ENCODE data around the gene NPW.

The NPW gene

DNA sequence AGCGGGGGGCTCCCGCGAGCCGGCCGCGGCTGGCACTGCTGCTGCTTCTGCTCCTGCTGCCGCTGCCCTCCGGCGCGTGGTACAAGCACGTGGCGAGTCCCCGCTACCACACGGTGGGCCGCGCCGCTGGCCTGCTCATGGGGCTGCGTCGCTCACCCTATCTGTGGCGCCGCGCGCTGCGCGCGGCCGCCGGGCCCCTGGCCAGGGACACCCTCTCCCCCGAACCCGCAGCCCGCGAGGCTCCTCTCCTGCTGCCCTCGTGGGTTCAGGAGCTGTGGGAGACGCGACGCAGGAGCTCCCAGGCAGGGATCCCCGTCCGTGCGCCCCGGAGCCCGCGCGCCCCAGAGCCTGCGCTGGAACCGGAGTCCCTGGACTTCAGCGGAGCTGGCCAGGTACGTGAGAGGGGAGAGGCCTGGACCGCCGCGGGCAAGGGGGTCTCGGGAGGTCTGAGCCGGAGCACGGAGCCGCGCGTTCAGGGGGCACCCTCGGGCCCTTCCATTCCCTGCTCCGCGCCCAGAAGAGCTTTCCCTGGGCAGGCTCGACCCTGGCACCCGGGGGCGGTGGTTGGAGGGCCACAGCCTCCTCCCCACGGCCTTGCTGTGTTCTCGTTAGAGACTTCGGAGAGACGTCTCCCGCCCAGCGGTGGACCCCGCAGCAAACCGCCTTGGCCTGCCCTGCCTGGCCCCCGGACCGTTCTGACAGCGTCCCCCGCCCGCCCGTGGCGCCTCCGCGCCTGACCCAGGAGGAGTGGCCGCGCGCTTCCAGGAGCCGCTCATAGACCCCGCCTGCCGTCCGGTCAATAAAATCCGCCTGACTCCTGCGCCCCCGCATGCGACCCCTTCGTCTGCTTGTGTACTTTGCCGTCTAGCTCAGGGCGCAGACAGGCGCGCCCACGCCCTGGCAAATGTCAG lies 591 bp downstream of the NPW start:
- no peak for TF ChIP-seq ZFX (IDR thresholded peaks at IDR 0.05)
- TF ChIP-seq, protein P1, sequence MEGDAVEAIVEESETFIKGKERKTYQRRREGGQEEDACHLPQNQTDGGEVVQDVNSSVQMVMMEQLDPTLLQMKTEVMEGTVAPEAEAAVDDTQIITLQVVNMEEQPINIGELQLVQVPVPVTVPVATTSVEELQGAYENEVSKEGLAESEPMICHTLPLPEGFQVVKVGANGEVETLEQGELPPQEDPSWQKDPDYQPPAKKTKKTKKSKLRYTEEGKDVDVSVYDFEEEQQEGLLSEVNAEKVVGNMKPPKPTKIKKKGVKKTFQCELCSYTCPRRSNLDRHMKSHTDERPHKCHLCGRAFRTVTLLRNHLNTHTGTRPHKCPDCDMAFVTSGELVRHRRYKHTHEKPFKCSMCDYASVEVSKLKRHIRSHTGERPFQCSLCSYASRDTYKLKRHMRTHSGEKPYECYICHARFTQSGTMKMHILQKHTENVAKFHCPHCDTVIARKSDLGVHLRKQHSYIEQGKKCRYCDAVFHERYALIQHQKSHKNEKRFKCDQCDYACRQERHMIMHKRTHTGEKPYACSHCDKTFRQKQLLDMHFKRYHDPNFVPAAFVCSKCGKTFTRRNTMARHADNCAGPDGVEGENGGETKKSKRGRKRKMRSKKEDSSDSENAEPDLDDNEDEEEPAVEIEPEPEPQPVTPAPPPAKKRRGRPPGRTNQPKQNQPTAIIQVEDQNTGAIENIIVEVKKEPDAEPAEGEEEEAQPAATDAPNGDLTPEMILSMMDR (conservative IDR thresholded peaks at IDR 0.05): no peak
- no peak overlapping the region for H3K27ac ChIP-seq

- peak overlapping the region; percentile 74 for H3K27ac ChIP-seq
- TF ChIP-seq ZFX (IDR thresholded peaks at IDR 0.05): no peak
- TF ChIP-seq, protein P1 (conservative IDR thresholded peaks at IDR 0.05): no peak
Observed at GRCh38 chr16:2022723-2023091, 3.1 kb downstream of the NPW start.

GRCh38 chr16:2023092-2024031 lies 3.8 kb downstream of the NPW start:
- TF ChIP-seq, protein P1 (conservative IDR thresholded peaks at IDR 0.05): peak; percentile 94
- no peak for TF ChIP-seq ZFX (IDR thresholded peaks at IDR 0.05)
- H3K27ac ChIP-seq: peak overlapping the region; percentile 74

GRCh38 chr16:2024032-2024420 lies 4.4 kb downstream of the NPW start:
- TF ChIP-seq, protein P1 (conservative IDR thresholded peaks at IDR 0.05): no peak
- no peak for TF ChIP-seq ZFX (IDR thresholded peaks at IDR 0.05)

GRCh38 chr16:2025251-2025650 lies 5.7 kb downstream of the NPW start:
- peak overlapping the region; percentile 97; the same call in 1 of the 2 replicates for H3K27ac ChIP-seq
- TF ChIP-seq, protein P1 (conservative IDR thresholded peaks at IDR 0.05): no peak
- TF ChIP-seq ZFX (IDR thresholded peaks at IDR 0.05): no peak

More at GRCh38 chr16:2024032-2024420, 4.4 kb downstream of the NPW start:
- peak overlapping the region; percentile 74; the same call in 1 of the 2 replicates for H3K27ac ChIP-seq

GRCh38 chr16:2025878-2026460 lies 6.4 kb downstream of the NPW start:
- TF ChIP-seq, protein P1 (conservative IDR thresholded peaks at IDR 0.05): no peak
- no peak for TF ChIP-seq ZFX (IDR thresholded peaks at IDR 0.05)
- peak overlapping the region; percentile 97 for H3K27ac ChIP-seq
